Right lobe of liver (tissue), 4 donors: Measurements from ENCODE around the gene RBKS.

ENCODE experiments used
- CTCF ChIP-seq, 4 donors: fragments of 200-600 bp in 3 of 4; fragments of 450-650 bp in 1 of 4; IDR thresholded peaks; one replicate each; pipeline versions ENCODE4 v1.5.1 to v1.8.0; 2016 to 2022; ENCODE audit warnings: antibody characterized with exemption in 4 of 4, mild to moderate bottlenecking in 2 of 4
- POLR2A ChIP-seq: fragments of 450-650 bp; IDR thresholded peaks from one replicate; pipeline ENCODE4 v1.6.1; 2017; ENCODE audit warnings: antibody characterized with exemption, mild to moderate bottlenecking
- donor health status: DM: no; HTN: no; CAD: no.
- donor health status: DM: no; HTN: no; CAD: no.
- donor health status: DM: no; HTN: yes; CAD: no.

DNA sequence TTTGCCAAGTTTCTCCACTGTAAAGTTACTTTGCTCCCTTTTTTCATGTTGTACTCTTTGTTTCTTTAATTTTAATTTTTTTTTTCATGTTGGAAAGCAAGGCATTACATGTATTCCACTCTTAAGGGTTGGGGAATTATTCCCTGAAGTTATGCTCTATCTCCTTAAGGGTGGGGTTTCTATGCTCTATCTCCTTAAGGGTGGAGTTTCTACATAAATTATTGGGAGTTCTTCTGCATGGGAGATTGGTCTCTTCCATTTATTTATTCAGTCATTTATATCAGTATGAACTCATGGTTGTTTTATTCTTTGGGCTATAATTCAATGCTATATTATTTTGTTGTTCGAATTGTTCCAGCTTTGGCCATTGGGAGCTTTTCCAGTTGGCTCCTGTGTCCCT lies 107.5 kb downstream of the RBKS start:
- no peak for TF ChIP-seq POLR2A
- TF ChIP-seq CTCF (IDR thresholded peaks at IDR 0.05): no peak
